DND-41 (cell line): ENCODE measurements around the gene SOCS7.

Experiments used
- EZH2 ChIP-seq: IDR thresholded peaks from 3 replicates; pipeline ENCODE4 v1.6.1; 2012; ENCODE audit warnings: borderline replicate concordance, low read depth, mild to moderate bottlenecking, moderate library complexity, low read length, inconsistent platforms; ENCODE audit not compliant: severe bottlenecking
- TF ChIP-seq, protein P1 (sequence below): IDR thresholded peaks from 2 replicates; pipeline ENCODE4 v1.5.1; 2012; ENCODE audit warnings: borderline replicate concordance, low read length, moderate library complexity, mild to moderate bottlenecking; ENCODE audit not compliant: poor library complexity, severe bottlenecking; ENCODE audit errors: extremely low read depth

DNA sequence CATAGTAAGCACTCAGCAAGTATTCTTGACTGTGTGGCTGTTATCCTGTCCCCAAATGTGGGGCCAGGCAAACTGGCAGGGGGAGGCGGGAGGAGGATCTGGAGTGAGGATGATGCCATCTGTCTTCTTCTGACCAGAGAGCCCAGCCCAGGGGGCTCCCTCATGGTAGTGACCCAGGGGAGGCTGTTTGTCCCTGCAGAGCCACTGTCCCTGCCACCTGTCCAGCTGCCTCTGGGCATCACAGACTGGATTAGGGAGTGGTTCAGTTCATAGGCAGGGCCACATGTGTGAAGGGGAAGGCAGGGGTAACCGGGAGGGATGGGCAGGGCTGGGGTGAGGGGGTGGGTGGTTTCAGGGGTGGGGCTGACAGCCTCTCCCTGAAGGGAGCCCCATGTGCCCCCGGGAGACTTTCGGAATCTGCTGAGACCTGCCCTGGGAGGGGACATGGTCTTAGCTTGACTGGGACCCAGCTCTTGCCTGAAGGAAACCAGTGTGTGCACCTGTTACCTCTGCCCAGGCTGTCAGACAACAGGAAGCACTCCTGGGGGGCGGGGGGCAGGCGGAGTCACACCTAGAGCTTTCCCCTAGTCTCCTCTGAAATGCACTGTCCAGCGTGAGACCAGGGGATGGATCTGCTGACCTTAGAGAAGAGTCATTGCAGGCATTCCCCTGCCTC lies 91.8 kb downstream of the SOCS7 start:
- no peak for TF ChIP-seq EZH2
- TF ChIP-seq, protein P1, sequence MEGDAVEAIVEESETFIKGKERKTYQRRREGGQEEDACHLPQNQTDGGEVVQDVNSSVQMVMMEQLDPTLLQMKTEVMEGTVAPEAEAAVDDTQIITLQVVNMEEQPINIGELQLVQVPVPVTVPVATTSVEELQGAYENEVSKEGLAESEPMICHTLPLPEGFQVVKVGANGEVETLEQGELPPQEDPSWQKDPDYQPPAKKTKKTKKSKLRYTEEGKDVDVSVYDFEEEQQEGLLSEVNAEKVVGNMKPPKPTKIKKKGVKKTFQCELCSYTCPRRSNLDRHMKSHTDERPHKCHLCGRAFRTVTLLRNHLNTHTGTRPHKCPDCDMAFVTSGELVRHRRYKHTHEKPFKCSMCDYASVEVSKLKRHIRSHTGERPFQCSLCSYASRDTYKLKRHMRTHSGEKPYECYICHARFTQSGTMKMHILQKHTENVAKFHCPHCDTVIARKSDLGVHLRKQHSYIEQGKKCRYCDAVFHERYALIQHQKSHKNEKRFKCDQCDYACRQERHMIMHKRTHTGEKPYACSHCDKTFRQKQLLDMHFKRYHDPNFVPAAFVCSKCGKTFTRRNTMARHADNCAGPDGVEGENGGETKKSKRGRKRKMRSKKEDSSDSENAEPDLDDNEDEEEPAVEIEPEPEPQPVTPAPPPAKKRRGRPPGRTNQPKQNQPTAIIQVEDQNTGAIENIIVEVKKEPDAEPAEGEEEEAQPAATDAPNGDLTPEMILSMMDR: no peak
